AG09319 (cell line): ENCODE measurements around the gene RPTOR.
A peak's percentile ranks its signal among the peaks of the same experiment; 100 is the strongest.

Source experiments
- DNase-seq: peaks from one replicate; pipeline ENCODE4 v3.0.0-alpha.2; 2010; ENCODE audit warnings: low read depth; ENCODE audit errors: extremely low read depth
- CTCF ChIP-seq: IDR thresholded peaks from 2 replicates; pipeline ENCODE4 v1.5.1; 2011; ENCODE audit warnings: low read depth, mild to moderate bottlenecking, inconsistent platforms, low read length, moderate library complexity

The RPTOR gene

DNA sequence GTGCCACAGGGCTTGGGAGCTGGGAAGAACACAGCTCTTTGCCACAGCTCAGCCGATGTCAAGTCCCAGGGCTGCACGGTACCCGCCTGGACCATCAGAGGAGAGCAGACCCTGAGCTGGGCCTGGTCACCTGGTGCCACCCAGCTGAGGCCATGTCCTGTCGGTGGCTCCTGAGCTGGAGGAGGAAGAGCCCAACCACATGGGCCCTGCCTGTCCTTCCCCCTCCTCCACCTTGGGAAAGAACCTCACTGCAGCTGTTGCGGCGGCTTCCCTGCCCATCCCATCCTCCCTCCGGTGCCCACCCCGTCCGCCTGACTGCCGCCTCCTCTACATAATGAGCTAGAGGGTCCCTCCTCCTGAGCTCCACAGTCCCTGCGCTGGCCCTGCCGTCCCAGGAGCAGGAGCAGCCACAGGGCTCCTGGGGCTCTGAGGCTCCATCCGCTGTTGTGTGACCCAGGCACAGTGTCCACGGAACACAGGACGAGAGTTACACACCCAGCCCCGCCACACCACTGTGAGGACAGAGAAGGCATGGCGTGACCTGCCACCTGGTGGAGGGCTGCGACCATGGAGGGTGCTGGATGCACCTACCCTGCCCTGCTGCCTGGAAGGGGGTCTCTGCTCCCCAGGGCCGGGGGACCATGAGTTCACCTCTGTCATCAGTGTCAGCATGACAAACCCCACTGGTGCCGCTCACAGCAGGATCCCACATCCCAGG lies 425.6 kb downstream of the RPTOR start:
- DNase-seq, result no peak
- TF ChIP-seq CTCF, result peak; percentile 54

DNA sequence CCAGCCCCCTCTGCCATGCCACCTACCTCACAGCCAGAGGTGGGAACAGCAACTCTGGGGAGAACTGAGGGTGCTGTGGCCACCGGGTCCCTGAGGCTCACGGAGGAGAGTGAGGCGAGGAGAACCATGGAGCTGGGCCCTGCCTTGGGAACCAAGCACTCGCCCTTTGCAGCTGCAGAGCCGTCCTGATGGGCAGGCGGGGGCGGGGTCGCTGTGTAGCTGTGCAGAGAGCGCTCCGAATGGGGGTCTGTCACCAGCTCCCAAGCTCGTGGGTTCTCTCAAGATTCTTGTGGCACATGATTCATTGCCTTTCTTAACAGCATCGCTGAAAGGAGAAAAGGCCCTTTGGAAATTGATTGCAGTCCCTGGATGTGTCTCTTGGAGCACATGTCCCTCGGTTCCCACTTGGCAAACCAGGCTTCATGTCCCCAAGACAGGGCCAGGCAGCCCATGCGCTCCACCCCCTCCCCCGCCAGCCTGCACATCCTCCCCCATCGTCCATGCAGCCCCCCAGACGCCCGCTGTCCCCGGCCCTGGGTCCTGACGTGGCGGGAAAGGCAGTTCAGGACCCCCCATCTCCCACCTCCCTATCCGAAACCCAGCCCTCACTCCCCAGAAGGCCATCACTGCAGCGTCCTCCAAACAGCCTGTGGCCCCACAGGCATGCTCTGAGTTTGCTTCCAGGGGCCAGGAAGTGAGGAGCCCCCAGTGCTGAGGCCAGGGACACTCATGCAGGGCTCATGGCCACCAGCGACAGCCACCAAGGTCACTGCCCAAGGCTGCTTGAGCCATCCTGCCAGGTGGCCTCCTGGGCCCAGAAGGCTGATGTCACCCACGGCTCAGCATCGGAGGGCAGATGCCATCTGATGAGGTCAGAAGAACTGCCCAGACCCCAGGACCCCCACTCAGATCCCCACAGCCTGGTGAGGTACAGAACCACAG lies 426.4 kb downstream of the RPTOR start:
- no peak for DNase-seq
- TF ChIP-seq CTCF, result no peak

DNA sequence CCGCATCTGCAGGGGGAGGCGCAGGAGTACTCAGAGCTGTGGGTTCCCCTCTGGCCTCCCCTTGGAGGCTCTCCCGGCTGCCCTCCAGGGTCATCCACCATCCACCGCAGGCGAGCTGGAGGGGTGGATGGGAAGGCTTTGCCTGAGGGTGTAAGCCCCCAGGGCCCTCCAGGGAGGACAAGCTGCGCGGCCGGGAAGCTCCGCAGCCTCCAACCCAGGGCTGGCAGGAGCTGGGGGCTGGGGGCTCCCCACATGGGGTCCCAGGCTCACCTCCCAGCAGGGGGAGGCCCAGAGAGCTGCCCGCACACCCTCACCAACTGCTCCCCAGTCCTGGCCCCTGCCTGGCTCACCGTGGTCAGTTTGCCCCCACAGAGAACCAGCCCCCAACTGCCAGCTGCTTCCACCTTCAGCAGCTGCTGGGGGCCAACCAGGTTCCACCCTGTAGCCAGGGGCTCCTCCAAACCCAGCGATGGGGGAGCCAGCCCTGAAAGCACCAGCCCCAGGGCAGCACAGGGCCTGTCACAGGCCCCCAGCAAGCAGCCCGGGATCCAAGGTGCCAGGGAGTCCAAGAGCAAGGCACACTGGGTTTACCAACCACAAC lies 427.2 kb downstream of the RPTOR start:
- no peak for TF ChIP-seq CTCF
- DNase-seq, result no peak

DNA sequence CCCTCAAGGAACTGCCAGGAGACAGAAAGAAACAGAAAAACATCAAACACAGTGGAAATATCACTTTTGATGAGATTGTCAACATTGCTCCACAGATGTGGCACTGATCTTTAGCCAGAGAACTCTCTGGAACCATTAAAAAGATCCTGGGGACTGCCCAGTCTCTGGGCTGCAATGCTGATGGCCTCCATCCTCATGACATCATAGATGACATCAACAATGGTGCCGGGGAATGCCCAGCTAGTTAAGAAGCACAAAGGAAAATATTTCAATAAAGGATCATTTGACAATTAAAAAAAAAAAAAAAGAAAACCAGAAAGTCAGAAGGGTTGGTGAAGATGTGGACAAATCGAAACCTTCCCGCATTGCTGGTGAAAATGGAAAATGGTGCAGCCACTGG lies 432.1 kb downstream of the RPTOR start:
- DNase-seq, result no peak
- TF ChIP-seq CTCF, result no peak

DNA sequence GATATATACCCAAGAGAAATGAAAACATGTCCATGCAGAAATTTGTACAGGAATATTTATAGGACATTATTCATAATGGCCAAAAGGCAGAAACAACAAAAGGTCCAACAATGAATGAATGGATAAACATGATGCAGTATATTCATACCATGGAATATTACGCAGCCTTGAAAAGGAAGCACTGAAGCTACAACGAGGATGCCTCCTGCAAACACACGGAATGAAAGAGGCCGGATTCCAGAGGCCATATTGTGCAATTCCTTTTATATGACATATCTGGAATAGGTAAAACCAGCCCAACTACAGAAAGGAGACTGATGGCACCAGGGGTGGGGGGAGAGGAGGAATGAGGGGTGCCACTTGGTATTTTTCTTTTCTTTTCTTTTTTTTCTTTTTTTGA lies 432.5 kb downstream of the RPTOR start:
- DNase-seq, result no peak
- TF ChIP-seq CTCF, result no peak

DNA sequence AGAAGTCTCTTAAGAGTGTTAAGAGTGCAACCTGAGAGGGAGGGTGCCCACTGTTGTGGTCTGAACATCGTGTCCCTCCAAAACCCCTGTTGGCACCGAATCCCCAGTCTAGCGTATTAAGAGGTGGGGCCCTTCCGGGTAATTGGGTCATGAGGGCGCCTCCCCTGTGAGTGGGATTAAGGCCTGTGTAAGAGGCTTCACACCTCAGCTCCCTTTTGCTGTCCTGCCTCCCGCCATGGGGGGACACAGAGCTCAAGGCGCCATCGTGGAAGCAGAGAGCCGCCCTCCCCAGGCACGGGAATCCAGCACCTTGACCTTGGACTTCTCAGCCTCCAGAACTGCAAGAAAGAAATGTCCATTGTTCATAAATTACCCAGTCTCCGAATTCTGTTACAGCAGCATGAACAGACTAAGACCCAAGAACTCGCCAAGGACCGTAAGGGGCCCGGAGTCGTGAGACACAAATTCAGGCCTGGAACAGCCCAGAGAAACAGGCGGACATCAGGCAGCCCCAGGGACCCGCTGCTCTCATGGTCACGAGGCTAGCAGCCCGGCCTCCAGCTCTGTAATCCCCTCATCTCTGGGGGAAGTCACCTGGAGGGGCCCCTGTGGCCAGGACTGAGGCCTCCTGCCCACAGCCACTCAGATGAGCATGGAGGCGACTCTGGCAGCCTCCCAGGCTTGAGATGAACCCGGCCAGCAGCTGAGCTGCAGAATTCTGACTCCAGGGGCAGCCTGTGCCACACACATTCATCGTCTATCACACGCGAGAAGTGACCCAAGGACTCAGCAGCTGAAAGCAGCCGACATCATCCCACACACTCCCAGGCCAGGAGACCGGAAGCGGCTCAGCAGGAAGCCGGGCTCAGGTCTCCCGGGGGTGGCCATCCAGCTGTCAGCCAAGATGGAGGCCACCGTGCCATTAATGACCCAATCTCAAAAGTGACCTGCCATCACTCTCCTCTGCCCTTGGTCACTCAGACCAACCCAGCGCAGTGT lies 434.2 kb downstream of the RPTOR start:
- TF ChIP-seq CTCF, result no peak
- DNase-seq, result no peak
